ENCODE measurements around the gene YY1. TPM values are rescaled to one million over a fixed set of nuclear protein-coding genes. Genes with fewer than 3 reads are reported as not detected.
A peak's percentile ranks its signal among the peaks of the same experiment; 100 is the strongest.
"Not testable (repeated sequence)": the region's sequence is repeated elsewhere in the genome, so short reads cannot be mapped to it uniquely, and the experiment has no call there.

YY1 gene
- total RNA-seq, 1 donor from 2014 or later: 42.4 TPM

DNA sequence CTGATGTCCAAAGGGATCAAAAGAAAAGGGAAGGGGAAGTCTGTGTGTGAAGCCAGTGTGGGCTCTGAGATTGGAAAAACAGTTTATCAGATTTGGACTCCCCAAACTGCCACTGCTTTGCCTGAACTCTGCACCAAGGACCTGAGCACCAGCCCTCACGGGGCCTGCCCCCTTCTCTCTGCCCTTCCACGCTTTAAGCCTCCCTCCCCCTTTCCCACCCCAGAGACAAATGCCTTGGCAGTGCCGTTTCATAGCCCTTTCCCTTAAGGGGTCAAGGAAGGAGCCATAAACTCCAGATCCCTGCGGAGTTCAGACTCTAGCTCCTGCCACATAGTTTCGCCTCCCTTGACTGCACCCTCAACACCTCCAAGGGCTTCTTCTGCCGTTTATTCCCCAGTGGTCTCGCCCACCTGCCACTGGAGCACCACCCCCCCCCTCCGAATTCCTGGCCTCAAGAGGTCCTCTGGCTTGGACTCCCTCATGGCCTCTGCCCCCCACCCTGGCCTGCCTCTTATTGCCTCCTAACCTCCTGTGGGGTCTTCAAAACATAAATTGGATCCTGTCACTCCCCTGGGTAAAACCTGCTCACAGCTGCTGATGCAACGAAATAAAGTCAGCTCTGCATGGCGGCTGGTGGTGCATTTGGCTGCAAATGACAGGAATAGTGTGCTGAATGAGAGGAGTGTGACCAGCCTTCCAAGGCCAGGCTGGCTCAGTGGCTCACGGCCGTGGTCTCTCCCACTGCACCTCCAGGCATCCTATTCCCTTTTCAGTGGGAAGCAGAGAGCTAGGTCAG, 48.5 kb downstream of the YY1 start:
- Histone ChIP-seq H3K9me3 (no peaks in the 10 kb centered on the region), H3K4me3 (no peak overlapping the region), H3K27me3 (no peaks in the 10 kb centered on the region), H3K36me3 (peaks cover 8 to 26% of the 10 kb centered on the region in 2 donors), H3K4me1 (peaks cover 0 to 5% of the 10 kb centered on the region in 2 donors), H3K27ac (no peak overlapping the region)
- TF ChIP-seq CTCF (IDR thresholded peaks at IDR 0.05): no peak
- intact Hi-C loops (cut with DNase I): no loop called here
- DNase-seq (ENCODE audit: low spot score in 2 of 2): no peak

DNA sequence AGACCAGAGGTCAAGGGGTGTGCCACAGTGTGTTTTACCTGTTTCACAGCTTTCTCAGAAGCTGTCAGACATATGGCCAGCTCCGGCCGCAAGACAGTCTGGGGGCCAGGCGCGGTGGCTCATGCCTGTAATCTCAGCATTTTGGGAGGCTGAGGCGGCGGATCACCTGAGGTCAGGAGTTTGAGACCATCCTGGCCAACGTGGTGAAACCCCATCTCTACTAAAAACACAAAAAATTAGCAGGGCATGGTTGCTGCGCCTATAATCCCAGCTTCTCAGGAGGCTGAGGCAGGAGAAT, 49.0 kb downstream of the YY1 start:
- DNase-seq (ENCODE audit: low spot score in 2 of 2): peak in 1 of 2 donors; percentile 50
- H3K27me3 ChIP-seq; H3K9me3 ChIP-seq; H3K4me3 ChIP-seq; intact Hi-C loops (cut with DNase I); H3K4me1 ChIP-seq; H3K27ac ChIP-seq: not testable (repeated sequence)
- peaks cover 10 to 31% of the 10 kb centered on the region in 2 donors for H3K36me3 ChIP-seq

GRCh38 chr14:100288382-100289185, 49.6 kb downstream of the YY1 start:
- intact Hi-C loops (cut with DNase I): no loop called here
- peaks cover 0 to 5% of the 10 kb centered on the region in 2 donors for H3K4me1 ChIP-seq
- no peak for TF ChIP-seq CTCF (IDR thresholded peaks at IDR 0.05)

GRCh38 chr14:100289916-100290606, 51.1 kb downstream of the YY1 start:
- Histone ChIP-seq H3K27me3 (no peaks in the 10 kb centered on the region), H3K36me3 (peaks cover 10 to 32% of the 10 kb centered on the region in 2 donors), H3K4me3 (no peak overlapping the region), H3K4me1 (peaks cover 0 to 8% of the 10 kb centered on the region in 2 donors), H3K27ac (no peak overlapping the region), H3K9me3 (no peaks in the 10 kb centered on the region)
- DNase-seq (ENCODE audit: low spot score in 2 of 2): peak in 1 of 2 donors; percentile 55
- intact Hi-C loops (cut with DNase I): no loop called here
- no peak for TF ChIP-seq CTCF (IDR thresholded peaks at IDR 0.05)

More at GRCh38 chr14:100288382-100289185, 49.6 kb downstream of the YY1 start:
- peak in 1 of 2 donors; percentile 50 for DNase-seq (ENCODE audit: low spot score in 2 of 2)
- Histone ChIP-seq H3K9me3 (no peaks in the 10 kb centered on the region), H3K27me3 (no peaks in the 10 kb centered on the region), H3K36me3 (peaks cover 10 to 32% of the 10 kb centered on the region in 2 donors), H3K27ac (no peak overlapping the region), H3K4me3 (no peak overlapping the region)

DNA sequence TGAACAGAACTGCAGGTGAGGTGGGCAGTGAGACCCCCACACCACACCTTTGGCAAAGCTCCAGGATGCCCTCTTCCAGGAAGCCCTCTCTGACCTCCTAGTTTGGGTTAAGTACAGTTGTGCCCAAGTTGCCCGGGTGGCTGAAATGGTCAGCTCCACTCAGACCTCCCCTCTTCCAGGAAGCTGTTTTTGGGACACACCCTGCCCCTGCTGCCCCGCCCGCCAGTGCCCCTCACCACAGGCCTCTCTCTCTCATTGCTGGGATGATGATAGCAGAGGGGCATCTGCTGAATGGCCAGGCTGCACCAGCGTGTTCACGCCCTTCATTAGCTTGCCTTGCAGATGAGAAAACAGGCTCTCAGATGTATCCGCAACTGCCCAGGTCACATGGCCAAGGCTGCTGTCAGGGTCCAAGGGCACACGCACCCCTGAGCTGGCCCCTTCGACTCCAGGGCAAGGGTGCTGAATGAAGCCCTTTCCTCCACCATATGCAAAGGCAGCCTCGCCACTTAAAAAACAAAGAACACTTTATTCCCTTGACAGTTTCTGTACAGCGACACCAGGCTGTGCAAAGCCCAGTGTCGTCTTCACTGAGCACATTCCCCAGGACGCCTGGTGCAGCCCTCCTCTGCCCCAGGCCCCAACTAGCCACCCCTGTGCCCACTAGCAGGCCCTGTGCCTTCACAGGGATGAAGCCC, 51.8 kb downstream of the YY1 start:
- intact Hi-C loops (cut with DNase I): no loop called here
- Histone ChIP-seq H3K9me3 (no peaks in the 10 kb centered on the region), H3K27me3 (no peaks in the 10 kb centered on the region), H3K27ac (no peak overlapping the region), H3K4me1 (peaks cover 0 to 7% of the 10 kb centered on the region in 2 donors), H3K36me3 (peaks cover 10 to 32% of the 10 kb centered on the region in 2 donors), H3K4me3 (no peak overlapping the region)
- TF ChIP-seq CTCF (IDR thresholded peaks at IDR 0.05): no peak
- DNase-seq (ENCODE audit: low spot score in 2 of 2): peak in 1 of 2 donors; percentile 54
